WTC11 (cell line): ENCODE data around the gene CYB561D1.
A peak's percentile ranks its signal among the peaks of the same experiment; 100 is the strongest.

Experiments
- CBFB ChIP-seq: sonication (generic); formaldehyde crosslinking; IDR thresholded peaks from 2 replicates; pipeline ENCODE4 v1.8.1; 2022; ENCODE audit warnings: mild to moderate bottlenecking, low read depth, missing genetic modification reagents
- E2F4 ChIP-seq: sonication (generic); formaldehyde crosslinking; IDR thresholded peaks from 2 replicates; pipeline ENCODE4 v1.8.1; 2022; ENCODE audit warnings: low read depth, mild to moderate bottlenecking, moderate library complexity, missing genetic modification reagents, borderline replicate concordance
- KAT7 ChIP-seq: sonication (generic); formaldehyde crosslinking; IDR thresholded peaks from 2 replicates; pipeline ENCODE4 v1.8.1; 2023; ENCODE audit warnings: missing genetic modification reagents, mild to moderate bottlenecking, borderline replicate concordance
- NFYB ChIP-seq: sonication (generic); formaldehyde crosslinking; conservative IDR thresholded peaks from 2 replicates; pipeline ENCODE4 v1.8.0; 2022; ENCODE audit warnings: low read depth, missing genetic modification reagents
- OVOL2 ChIP-seq: fragments of 250-450 bp; sonication (Bioruptor Pico); IDR thresholded peaks from 2 replicates; pipeline ENCODE4 v1.9.0; 2021; ENCODE audit warnings: mild to moderate bottlenecking, borderline replicate concordance
- SMAD3 ChIP-seq: sonication (generic); formaldehyde crosslinking; IDR thresholded peaks from 2 replicates; pipeline ENCODE4 v1.8.0; 2022; ENCODE audit warnings: missing genetic modification reagents, mild to moderate bottlenecking, borderline replicate concordance
- STAT6 ChIP-seq: sonication (generic); formaldehyde crosslinking; conservative IDR thresholded peaks from 2 replicates; pipeline ENCODE4 v1.8.1; 2023; ENCODE audit warnings: mild to moderate bottlenecking, low read depth, missing genetic modification reagents, moderate library complexity
- TEAD1 ChIP-seq: sonication (generic); formaldehyde crosslinking; IDR thresholded peaks from 2 replicates; pipeline ENCODE4 v1.8.0; 2022; ENCODE audit warnings: mild to moderate bottlenecking, missing genetic modification reagents
- TEAD4 ChIP-seq: sonication (generic); formaldehyde crosslinking; IDR thresholded peaks from 2 replicates; pipeline ENCODE4 v1.8.0; 2022; ENCODE audit warnings: mild to moderate bottlenecking, missing genetic modification reagents
- USF2 ChIP-seq: sonication (generic); formaldehyde crosslinking; IDR thresholded peaks from 2 replicates; pipeline ENCODE4 v1.8.1; 2023; ENCODE audit warnings: mild to moderate bottlenecking, missing genetic modification reagents, moderate library complexity
- ZNF423 ChIP-seq: fragments of 250-450 bp; sonication (Bioruptor Pico); IDR thresholded peaks from 2 replicates; pipeline ENCODE4 v2.1.2; 2022; ENCODE audit warnings: mild to moderate bottlenecking, moderate library complexity
- ZSCAN18 ChIP-seq: fragments of 250-450 bp; sonication (Bioruptor Pico); IDR thresholded peaks from 2 replicates; pipeline ENCODE4 v2.1.2; 2022; ENCODE audit warnings: mild to moderate bottlenecking, moderate library complexity
- TF ChIP-seq, protein P1 (sequence below): fragments of 200-600 bp; IDR thresholded peaks from 2 replicates; pipeline ENCODE4 v1.8.0; 2022; ENCODE audit warnings: antibody characterized with exemption
- TF ChIP-seq, protein P2 (sequence below): sonication (generic); formaldehyde crosslinking; IDR thresholded peaks from 2 replicates; pipeline ENCODE4 v1.8.1; 2022; ENCODE audit warnings: mild to moderate bottlenecking, moderate library complexity, missing genetic modification reagents

DNA sequence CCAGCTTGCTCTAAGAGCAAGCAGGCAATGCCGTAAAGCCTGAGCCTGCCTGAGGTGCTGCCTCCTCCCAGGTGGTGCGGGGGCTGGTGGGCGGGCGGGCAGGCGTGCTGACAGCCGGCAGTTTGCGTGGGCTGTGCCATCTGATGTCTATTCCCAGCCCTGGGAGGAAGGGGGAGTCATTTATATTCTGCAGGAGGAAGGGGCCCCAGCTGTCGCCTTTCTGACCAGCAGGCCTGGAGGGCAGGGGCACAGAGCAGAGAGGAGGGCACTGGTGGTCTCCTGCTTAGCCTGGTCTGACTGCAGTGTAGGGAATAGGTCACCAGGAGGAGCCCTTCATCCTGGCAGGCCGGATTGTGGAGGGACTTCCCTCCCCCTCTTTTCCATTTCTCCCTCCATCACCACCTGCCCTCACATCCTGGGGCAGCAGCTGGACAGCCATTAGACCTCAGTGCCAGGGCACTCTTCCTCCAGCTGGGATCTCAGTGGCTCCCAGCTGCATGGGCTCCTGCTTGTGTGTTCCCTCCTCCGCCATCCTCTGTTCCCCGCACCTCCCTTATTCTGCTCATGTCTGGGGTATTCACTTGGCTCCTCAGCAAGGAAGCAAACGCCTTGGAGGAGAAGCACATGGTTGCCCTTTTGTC is 4.4 kb downstream of the CYB561D1 start:
- TF ChIP-seq, protein P1, sequence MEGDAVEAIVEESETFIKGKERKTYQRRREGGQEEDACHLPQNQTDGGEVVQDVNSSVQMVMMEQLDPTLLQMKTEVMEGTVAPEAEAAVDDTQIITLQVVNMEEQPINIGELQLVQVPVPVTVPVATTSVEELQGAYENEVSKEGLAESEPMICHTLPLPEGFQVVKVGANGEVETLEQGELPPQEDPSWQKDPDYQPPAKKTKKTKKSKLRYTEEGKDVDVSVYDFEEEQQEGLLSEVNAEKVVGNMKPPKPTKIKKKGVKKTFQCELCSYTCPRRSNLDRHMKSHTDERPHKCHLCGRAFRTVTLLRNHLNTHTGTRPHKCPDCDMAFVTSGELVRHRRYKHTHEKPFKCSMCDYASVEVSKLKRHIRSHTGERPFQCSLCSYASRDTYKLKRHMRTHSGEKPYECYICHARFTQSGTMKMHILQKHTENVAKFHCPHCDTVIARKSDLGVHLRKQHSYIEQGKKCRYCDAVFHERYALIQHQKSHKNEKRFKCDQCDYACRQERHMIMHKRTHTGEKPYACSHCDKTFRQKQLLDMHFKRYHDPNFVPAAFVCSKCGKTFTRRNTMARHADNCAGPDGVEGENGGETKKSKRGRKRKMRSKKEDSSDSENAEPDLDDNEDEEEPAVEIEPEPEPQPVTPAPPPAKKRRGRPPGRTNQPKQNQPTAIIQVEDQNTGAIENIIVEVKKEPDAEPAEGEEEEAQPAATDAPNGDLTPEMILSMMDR = peak; percentile 69
- TF ChIP-seq TEAD4 (CRISPR knock-in tag) (no peak), OVOL2 (CRISPR knock-in tag) (no peak), CBFB (CRISPR knock-in tag) (no peak), E2F4 (no peak), SMAD3 (CRISPR knock-in tag) (no peak), KAT7 (CRISPR knock-in tag) (no peak), ZNF423 (no peak), ZSCAN18 (CRISPR knock-in tag) (no peak), USF2 (CRISPR knock-in tag) (no peak), STAT6 (CRISPR knock-in tag) (no peak), TEAD1 (CRISPR knock-in tag) (no peak), NFYB (CRISPR knock-in tag) (no peak)
- TF ChIP-seq, protein P2, sequence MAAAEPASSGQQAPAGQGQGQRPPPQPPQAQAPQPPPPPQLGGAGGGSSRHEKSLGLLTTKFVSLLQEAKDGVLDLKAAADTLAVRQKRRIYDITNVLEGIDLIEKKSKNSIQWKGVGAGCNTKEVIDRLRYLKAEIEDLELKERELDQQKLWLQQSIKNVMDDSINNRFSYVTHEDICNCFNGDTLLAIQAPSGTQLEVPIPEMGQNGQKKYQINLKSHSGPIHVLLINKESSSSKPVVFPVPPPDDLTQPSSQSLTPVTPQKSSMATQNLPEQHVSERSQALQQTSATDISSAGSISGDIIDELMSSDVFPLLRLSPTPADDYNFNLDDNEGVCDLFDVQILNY (CRISPR knock-in tag) = no peak
